Vagina (tissue), 2 donors: Measurements from ENCODE around the gene CD9.

Experiments used
- POLR2AphosphoS5 ChIP-seq, 2 donors: sonication (generic); formaldehyde crosslinking; IDR thresholded peaks; one replicate each; pipeline ENCODE4 v1.9.0; 2017; ENCODE audit warnings: antibody characterized with exemption in 2 of 2, mild to moderate bottlenecking in 2 of 2, low read depth in 1 of 2; ENCODE audit not compliant: insufficient read depth in 1 of 2
- TF ChIP-seq, protein P1 (sequence below), 3 experiments: fragments of 450-650 bp in 2 of 3; fragments of 200-600 bp in 1 of 3; sonication (generic) in 1 of 3; IDR thresholded peaks; one replicate each; pipeline ENCODE4 v1.5.1; 2017 to 2019; ENCODE audit warnings: antibody characterized with exemption in 3 of 3, mild to moderate bottlenecking in 2 of 3, moderate library complexity in 2 of 3

DNA sequence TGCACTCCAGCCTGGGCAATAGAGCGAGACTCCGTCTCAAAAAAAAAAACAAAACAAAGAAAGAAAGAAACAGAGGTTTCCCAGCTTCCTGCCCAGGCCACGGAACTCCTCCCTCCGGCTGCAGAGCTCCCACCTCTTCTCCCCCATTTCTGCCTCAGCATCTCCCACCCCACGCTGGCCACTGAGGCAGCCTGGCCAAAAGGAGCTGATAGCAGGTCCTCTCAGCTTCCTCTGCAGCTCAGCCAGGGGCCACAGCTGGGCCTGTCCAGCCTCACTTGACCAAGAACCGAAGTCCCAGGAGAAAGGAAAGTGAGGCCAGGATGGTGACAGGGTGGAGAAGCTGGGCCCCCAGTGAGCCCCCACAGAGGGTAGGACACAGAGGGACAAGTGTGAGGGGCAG, 33.4 kb upstream of the CD9 start:
- TF ChIP-seq, protein P1, sequence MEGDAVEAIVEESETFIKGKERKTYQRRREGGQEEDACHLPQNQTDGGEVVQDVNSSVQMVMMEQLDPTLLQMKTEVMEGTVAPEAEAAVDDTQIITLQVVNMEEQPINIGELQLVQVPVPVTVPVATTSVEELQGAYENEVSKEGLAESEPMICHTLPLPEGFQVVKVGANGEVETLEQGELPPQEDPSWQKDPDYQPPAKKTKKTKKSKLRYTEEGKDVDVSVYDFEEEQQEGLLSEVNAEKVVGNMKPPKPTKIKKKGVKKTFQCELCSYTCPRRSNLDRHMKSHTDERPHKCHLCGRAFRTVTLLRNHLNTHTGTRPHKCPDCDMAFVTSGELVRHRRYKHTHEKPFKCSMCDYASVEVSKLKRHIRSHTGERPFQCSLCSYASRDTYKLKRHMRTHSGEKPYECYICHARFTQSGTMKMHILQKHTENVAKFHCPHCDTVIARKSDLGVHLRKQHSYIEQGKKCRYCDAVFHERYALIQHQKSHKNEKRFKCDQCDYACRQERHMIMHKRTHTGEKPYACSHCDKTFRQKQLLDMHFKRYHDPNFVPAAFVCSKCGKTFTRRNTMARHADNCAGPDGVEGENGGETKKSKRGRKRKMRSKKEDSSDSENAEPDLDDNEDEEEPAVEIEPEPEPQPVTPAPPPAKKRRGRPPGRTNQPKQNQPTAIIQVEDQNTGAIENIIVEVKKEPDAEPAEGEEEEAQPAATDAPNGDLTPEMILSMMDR (IDR thresholded peaks at IDR 0.05) = no peak
- no peak for TF ChIP-seq POLR2AphosphoS5 (IDR thresholded peaks at IDR 0.05; ENCODE audit: insufficient read depth in 1 of 2, low read depth in 1 of 2)
